HG02798 (cell line): Measurements from ENCODE around the gene YDJC.
"Not testable (repeated sequence)": the region's sequence is repeated elsewhere in the genome, so short reads cannot be mapped to it uniquely, and the experiment has no call there.

Experiments
- ATAC-seq: cut with Tn5 transposase; IDR thresholded peaks from one replicate; pipeline ENCODE4 v1.9.1; 2021; ENCODE audit warnings: mild to moderate bottlenecking; ENCODE audit not compliant: unreplicated experiment, poor library complexity

Gene YDJC

GRCh38 chr22:21587803-21588611, 41.8 kb downstream of the YDJC start:
- ATAC-seq: peak; percentile 89

GRCh38 chr22:21585389-21585788, 44.4 kb downstream of the YDJC start:
- ATAC-seq: no peak

GRCh38 chr22:21582801-21583740, 46.8 kb downstream of the YDJC start:
- no peak for ATAC-seq

- not testable (repeated sequence) for ATAC-seq
These were observed 48.7 kb downstream of the YDJC start for GRCh38 chr22:21581009-21581713.

- ATAC-seq: not testable (repeated sequence)
These were observed 49.2 kb downstream of the YDJC start for GRCh38 chr22:21580623-21581007.

GRCh38 chr22:21579474-21579851, 50.4 kb downstream of the YDJC start:
- ATAC-seq: no peak
